ENCODE results near the gene TTC7B. TPM values are rescaled to one million over a fixed set of nuclear protein-coding genes. Genes with fewer than 3 reads are reported as not detected.

Gene TTC7B
- total and polyA plus RNA-seq, 2 experiments from 2014 or later = 5.2 to 28.2 TPM

GRCh38 chr14:90814806-90815571 lies 1.2 kb downstream of the TTC7B start:
- peaks cover 40% of the 10 kb centered on the region for H3K79me2 ChIP-seq (ENCODE audit: insufficient read depth)
- H3K4me3 ChIP-seq = peak overlapping the region; percentile 82
- no peaks in the 10 kb centered on the region for H3F3A ChIP-seq (ENCODE audit: insufficient read depth)
- H3K27ac ChIP-seq = no peak overlapping the region
- H3K9me2 ChIP-seq (ENCODE audit: insufficient read depth) = no peaks in the 10 kb centered on the region
- H3K9me3 ChIP-seq (ENCODE audit: low read depth) = no peaks in the 10 kb centered on the region
- peak overlapping the region; percentile 82 for H2AFZ ChIP-seq
- TF ChIP-seq EZH2phosphoT487 (IDR thresholded peaks at IDR 0.05; ENCODE audit: insufficient read depth, low read depth) (no peak), EZH2 (IDR thresholded peaks at IDR 0.05; ENCODE audit: insufficient read depth, poor library complexity, severe bottlenecking) (no peak)
- DNase-seq = no peak
- peak overlapping the region; percentile 90 for H3K9ac ChIP-seq
- H3K36me3 ChIP-seq (ENCODE audit: low read depth) = no peaks in the 10 kb centered on the region
- H3K4me2 ChIP-seq (ENCODE audit: unreplicated experiment) = peak overlapping the region; percentile 85
- WGBS, 2 experiments (ENCODE audit: low coverage in 1 of 2, low lambda C conversion rate in 2 of 2, missing lambda C conversion rate in 2 of 2) = 60% methylated on average over 13 of the region's 13 CpGs
- in situ Hi-C loops (cut with MboI) = no loop called here
- no peaks in the 10 kb centered on the region for H3K4me1 ChIP-seq (ENCODE audit: insufficient read depth)
- no peaks in the 10 kb centered on the region for H4K20me1 ChIP-seq (ENCODE audit: insufficient read depth)
- H3K27me3 ChIP-seq (replicated peaks; ENCODE audit: insufficient read depth) = no peaks in the 10 kb centered on the region; the same call in 1 of the 2 replicates

DNA sequence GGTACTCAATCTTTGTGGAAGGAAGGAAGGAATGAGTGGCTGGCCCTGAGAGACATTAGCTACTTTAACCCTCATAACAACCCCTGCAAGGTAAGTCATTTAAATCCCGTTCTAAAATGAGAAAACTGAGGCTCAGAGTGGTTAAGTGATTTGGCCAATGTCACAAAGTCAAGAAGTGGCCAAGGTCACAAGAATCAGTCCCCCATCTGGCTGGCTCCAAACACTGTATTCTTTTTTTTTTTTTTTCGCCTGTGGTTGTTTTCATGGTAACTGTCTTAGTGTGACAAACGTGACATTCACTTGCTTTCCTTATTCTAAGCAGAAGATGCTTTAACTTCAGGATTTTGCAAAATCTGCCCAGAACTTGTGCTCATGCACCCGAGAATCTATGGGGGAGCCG lies 2.8 kb downstream of the TTC7B start:
- no peak overlapping the region for H3K4me2 ChIP-seq (ENCODE audit: unreplicated experiment)
- DNase-seq = no peak
- no peaks in the 10 kb centered on the region for H3K9me2 ChIP-seq (ENCODE audit: insufficient read depth)
- no peaks in the 10 kb centered on the region for H3K9me3 ChIP-seq (ENCODE audit: low read depth)
- no peaks in the 10 kb centered on the region for H3K36me3 ChIP-seq (ENCODE audit: low read depth)
- no peaks in the 10 kb centered on the region; the same call in 1 of the 2 replicates for H3K27me3 ChIP-seq (replicated peaks; ENCODE audit: insufficient read depth)
- in situ Hi-C loops (cut with MboI) = no loop called here
- TF ChIP-seq EZH2phosphoT487 (IDR thresholded peaks at IDR 0.05; ENCODE audit: insufficient read depth, low read depth) (no peak), EZH2 (IDR thresholded peaks at IDR 0.05; ENCODE audit: insufficient read depth, poor library complexity, severe bottlenecking) (no peak)
- 84 to 85% methylated on average over 5 of the region's 5 CpGs for WGBS, 2 experiments (ENCODE audit: low coverage in 1 of 2, low lambda C conversion rate in 2 of 2, missing lambda C conversion rate in 2 of 2)
- H3K27ac ChIP-seq = no peak overlapping the region
- no peaks in the 10 kb centered on the region for H3F3A ChIP-seq (ENCODE audit: insufficient read depth)
- H3K4me1 ChIP-seq (ENCODE audit: insufficient read depth) = no peaks in the 10 kb centered on the region
- H3K79me2 ChIP-seq (ENCODE audit: insufficient read depth) = peaks cover 41% of the 10 kb centered on the region
- no peak overlapping the region for H3K9ac ChIP-seq
- no peak overlapping the region for H2AFZ ChIP-seq
- no peak overlapping the region for H3K4me3 ChIP-seq
- 0 out of 2 replicates have a peak, but pooled peaks cover 4% of the 10 kb centered on the region for H4K20me1 ChIP-seq (ENCODE audit: insufficient read depth)

- Histone ChIP-seq H3K4me2 (ENCODE audit: unreplicated experiment) (no peak overlapping the region), H3K9me2 (ENCODE audit: insufficient read depth) (no peaks in the 10 kb centered on the region), H3F3A (ENCODE audit: insufficient read depth) (no peaks in the 10 kb centered on the region), H3K4me3 (no peak overlapping the region), H3K36me3 (ENCODE audit: low read depth) (no peaks in the 10 kb centered on the region), H3K27ac (no peak overlapping the region), H3K27me3 (replicated peaks; ENCODE audit: insufficient read depth) (no peaks in the 10 kb centered on the region; the same call in 1 of the 2 replicates), H2AFZ (no peak overlapping the region), H3K9me3 (ENCODE audit: low read depth) (no peaks in the 10 kb centered on the region), H3K9ac (no peak overlapping the region), H3K79me2 (ENCODE audit: insufficient read depth) (peaks cover 47% of the 10 kb centered on the region), H4K20me1 (ENCODE audit: insufficient read depth) (0 out of 2 replicates have a peak, but pooled peaks cover 4% of the 10 kb centered on the region), H3K4me1 (ENCODE audit: insufficient read depth) (0 out of 2 replicates have a peak, but pooled peaks cover 3% of the 10 kb centered on the region)
- no peak for DNase-seq
- TF ChIP-seq EZH2phosphoT487 (IDR thresholded peaks at IDR 0.05; ENCODE audit: insufficient read depth, low read depth) (no peak), EZH2 (IDR thresholded peaks at IDR 0.05; ENCODE audit: insufficient read depth, poor library complexity, severe bottlenecking) (no peak)
- in situ Hi-C loops (cut with MboI) = no loop called here
- WGBS, 2 experiments (ENCODE audit: low coverage in 1 of 2, low lambda C conversion rate in 2 of 2, missing lambda C conversion rate in 2 of 2) = 89 to 93% methylated on average over 5 of the region's 5 CpGs
Observed at GRCh38 chr14:90812109-90812508, 4.1 kb downstream of the TTC7B start.

- H4K20me1 ChIP-seq (ENCODE audit: insufficient read depth) = 0 out of 2 replicates have a peak, but pooled peaks cover 4% of the 10 kb centered on the region
- H3K79me2 ChIP-seq (ENCODE audit: insufficient read depth) = peaks cover 51% of the 10 kb centered on the region
- 90 to 91% methylated on average over 10 of the region's 10 CpGs for WGBS, 2 experiments (ENCODE audit: low coverage in 1 of 2, low lambda C conversion rate in 2 of 2, missing lambda C conversion rate in 2 of 2)
Observed at GRCh38 chr14:90811641-90812040, 4.6 kb downstream of the TTC7B start.

More at GRCh38 chr14:90811641-90812040, 4.6 kb downstream of the TTC7B start:
- H3F3A ChIP-seq (ENCODE audit: insufficient read depth) = no peaks in the 10 kb centered on the region
- H2AFZ ChIP-seq = no peak overlapping the region
- no peaks in the 10 kb centered on the region for H3K36me3 ChIP-seq (ENCODE audit: low read depth)
- no peaks in the 10 kb centered on the region for H3K27me3 ChIP-seq (replicated peaks; ENCODE audit: insufficient read depth)
- TF ChIP-seq EZH2phosphoT487 (IDR thresholded peaks at IDR 0.05; ENCODE audit: insufficient read depth, low read depth) (no peak), EZH2 (IDR thresholded peaks at IDR 0.05; ENCODE audit: insufficient read depth, poor library complexity, severe bottlenecking) (no peak)
- H3K27ac ChIP-seq = no peak overlapping the region
- H3K9me2 ChIP-seq (ENCODE audit: insufficient read depth) = no peaks in the 10 kb centered on the region
- in situ Hi-C loops (cut with MboI) = no loop called here
- no peak overlapping the region for H3K4me3 ChIP-seq
- 0 out of 2 replicates have a peak, but pooled peaks cover 3% of the 10 kb centered on the region for H3K4me1 ChIP-seq (ENCODE audit: insufficient read depth)
- H3K9ac ChIP-seq = no peak overlapping the region
- H3K9me3 ChIP-seq (ENCODE audit: low read depth) = no peaks in the 10 kb centered on the region
- no peak overlapping the region for H3K4me2 ChIP-seq (ENCODE audit: unreplicated experiment)
- DNase-seq = no peak
